ENCODE results near the gene PAM16.

PAM16 gene

DNA sequence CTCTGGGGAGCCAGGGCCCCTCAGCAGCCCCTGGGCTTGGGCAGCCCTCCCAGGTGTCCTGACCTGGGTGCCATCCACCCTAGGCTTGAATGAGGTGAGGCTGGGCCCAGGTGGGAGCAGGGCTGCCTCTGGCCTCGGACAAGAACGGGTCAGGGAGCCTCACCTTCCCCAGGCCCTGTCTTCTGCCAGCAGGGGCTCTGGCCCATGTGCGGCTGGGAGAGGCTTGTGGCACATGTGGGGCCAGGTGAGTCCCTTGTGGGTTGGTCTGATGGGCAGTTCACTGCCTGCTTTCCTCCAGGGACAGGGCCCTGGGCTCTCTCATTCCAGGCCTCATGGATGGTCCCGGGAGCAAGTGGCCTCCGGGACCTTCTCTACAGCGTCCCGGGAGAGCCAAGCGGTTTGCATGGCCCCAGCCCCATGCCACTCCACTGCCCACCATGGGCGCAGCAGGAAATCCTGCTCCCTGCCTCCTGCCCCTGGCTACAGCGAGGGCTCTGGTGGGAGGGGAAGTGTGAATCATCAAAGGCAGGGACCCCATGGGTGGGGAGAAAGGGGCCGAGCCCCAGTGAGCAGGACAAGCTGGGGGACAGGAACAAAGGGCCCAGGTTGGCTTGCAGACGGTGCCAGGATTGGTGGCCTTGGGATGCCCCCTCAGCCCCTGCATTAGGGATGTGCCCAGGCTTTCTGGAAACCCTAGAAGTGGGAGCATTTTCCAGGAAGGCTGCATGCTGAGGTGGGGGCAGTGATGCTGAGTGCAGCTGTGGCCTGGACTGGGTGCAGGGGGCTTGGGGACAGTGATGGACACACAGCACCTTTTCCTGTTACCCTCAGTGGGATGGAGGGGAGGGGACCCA is 32.7 kb upstream of the PAM16 start:
- no peak for DNase-seq

GRCh38 chr16:4382795-4383357 is 31.8 kb upstream of the PAM16 start:
- DNase-seq: no peak

- DNase-seq: no peak
Measured at GRCh38 chr16:4381935-4382794, 31.0 kb upstream of the PAM16 start.

- no peak for DNase-seq
Measured at GRCh38 chr16:4381072-4381934, 30.2 kb upstream of the PAM16 start.

DNA sequence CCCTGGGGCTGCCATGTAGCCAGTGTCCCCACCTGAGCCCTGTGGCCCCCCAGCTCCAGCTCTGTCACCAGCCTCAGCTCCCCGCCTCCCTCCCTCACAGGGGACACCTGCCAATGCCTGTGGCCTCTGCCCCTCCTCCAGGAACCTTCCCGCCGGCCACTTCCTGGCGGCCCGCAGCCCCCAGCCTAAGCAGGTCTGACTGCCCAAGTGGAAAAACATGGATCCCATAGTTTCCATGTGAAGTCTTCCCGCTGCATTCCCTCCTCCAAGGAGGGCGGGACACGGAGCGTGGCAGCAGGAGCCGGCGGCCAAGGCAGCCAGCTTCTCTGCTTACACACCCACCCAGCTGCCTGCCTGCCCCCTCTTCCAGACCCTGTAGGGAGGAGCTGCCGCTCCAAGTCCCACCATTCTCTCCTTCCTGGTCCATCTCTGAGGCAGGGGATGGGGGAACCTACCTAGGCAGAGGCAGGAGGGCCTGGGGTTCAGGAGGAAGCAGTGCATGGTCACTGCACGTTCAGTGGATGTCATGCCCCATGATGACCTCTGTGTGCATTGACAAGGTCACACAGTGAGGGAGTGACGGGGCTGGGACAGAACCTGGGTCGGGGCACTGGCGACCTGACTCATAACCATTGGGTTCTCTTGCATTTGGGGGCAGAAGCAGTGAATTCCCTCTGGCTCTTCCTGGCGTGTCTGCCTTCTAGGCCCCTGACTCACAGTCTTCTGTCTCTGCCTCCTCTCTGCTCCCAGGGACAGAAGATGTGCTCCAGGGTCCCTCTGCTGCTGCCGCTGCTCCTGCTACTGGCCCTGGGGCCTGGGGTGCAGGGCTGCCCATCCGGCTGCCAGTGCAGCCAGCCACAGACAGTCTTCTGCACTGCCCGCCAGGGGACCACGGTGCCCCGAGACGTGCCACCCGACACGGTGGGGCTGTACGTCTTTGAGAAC is 29.3 kb upstream of the PAM16 start:
- DNase-seq: no peak

GRCh38 chr16:4378999-4379690 is 28.0 kb upstream of the PAM16 start:
- no peak for DNase-seq

GRCh38 chr16:4378161-4378666 is 27.1 kb upstream of the PAM16 start:
- DNase-seq: no peak

- DNase-seq: no peak
Measured at GRCh38 chr16:4377573-4378154, 26.5 kb upstream of the PAM16 start.

GRCh38 chr16:4376893-4377572 is 25.9 kb upstream of the PAM16 start:
- no peak for DNase-seq

GRCh38 chr16:4376126-4376892 is 25.2 kb upstream of the PAM16 start:
- no peak for DNase-seq

GRCh38 chr16:4375717-4376116 is 24.6 kb upstream of the PAM16 start:
- no peak for DNase-seq

DNA sequence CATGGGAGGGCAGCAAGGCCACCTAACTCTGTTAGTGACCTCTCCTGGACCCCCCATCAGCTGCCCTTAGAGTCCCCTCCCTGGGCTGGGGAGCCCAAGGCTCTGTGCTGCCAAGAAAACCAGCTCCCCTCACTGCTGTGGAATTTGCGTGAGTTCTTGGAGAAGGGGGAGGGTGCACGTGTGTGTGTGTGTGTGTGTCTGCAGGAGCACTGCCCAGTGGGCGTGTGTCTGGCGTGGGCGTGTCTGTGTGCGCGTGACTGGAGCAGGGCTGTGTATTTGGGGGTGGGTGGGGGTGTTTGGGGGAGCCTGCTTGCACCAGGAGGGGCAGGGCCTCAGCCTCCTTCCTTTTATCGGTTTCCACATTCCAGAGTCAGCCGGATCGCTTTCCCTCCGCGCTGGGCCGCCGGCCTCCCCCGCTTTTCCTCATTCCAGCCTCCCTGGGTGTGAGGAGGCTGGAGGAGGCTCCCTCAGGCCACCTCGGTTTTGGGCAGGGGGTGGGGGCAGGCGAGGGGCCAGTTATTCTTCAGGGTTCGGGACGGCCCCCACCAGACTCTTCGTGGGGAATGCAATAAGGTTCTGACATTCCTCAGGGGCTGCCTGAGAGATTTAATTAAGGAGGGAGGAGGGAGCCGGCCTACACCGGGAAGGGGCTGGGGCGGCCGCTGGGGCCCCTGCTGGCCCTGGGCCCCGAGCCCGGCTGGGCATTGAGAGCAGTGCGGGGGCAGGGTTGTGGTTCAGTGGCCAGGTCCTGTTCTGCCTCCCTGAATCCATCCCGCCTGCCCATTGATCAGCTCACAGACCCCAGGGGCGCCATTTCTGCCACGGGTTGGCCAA is 23.0 kb upstream of the PAM16 start:
- no peak for DNase-seq

DNA sequence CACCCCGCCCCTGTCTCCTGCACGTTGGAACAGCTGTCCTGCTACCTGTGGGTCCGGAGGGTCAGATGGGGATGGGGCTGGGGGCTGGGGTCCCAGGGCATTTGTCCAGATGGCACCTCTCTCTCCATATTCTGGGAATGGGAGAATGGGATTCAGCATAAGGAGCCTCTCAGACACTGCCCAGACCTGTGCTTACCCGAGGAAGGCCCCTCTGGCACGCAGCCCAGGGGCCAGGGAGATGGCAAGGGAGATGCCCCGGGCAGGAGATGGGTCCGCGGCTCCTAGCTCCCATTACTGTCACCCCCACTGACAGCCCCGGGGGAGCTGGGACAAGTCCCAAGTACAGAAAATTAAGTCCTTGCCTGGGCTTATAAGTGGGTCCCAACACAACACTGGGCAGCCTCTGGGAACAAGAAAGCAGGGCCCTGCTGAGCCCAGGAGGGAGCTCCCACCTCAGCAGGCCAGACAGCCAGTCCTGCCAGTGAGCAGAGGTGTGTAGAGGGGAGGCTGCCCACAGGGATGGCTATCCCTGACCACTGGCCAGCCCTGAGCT is 22.3 kb upstream of the PAM16 start:
- DNase-seq: no peak

- no peak for DNase-seq
Measured at GRCh38 chr16:4372578-4373355, 21.6 kb upstream of the PAM16 start.

DNA sequence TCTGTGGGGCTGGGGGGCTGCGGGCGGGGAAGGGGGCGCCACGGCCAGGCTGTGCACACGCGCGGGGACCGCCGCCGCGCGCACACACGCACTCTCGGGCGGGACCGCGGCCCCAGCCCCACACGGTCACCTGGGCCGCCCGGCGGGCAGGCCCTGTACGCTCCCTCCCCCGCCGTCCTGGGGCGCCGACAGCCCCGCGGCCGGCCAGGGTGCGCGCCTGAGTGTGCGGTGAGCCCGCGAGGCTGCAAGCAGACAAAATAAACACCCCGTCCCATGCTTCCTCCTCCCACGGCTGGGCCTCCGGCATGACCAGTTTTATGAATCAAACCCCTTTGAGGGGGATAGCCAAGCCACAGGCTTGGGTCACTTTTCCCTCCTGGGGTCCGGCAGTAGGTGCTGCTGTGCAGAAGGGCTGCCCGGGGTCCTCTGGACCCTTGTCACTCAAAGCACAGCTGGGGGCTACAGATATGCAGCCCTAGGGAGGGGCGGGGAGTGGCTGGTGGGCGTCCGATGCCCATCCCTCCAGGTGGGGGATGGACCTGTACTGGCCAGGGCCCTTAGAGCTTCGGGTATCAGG is 21.0 kb upstream of the PAM16 start:
- no peak for DNase-seq

GRCh38 chr16:4371357-4372000 is 20.4 kb upstream of the PAM16 start, which contains the start of gene VASN:
Gene VASN (plus strand): TSS chr16:4371848. CDS start chr16:4380878, 9,030 bp downstream.
- DNase-seq: no peak
